ENCODE results near the gene ARHGAP21. TPM values are rescaled to one million over a fixed set of nuclear protein-coding genes. Genes with fewer than 3 reads are reported as not detected.

ARHGAP21 gene
- total RNA-seq, 1 donor from 2014 or later, result 69.7 TPM

DNA sequence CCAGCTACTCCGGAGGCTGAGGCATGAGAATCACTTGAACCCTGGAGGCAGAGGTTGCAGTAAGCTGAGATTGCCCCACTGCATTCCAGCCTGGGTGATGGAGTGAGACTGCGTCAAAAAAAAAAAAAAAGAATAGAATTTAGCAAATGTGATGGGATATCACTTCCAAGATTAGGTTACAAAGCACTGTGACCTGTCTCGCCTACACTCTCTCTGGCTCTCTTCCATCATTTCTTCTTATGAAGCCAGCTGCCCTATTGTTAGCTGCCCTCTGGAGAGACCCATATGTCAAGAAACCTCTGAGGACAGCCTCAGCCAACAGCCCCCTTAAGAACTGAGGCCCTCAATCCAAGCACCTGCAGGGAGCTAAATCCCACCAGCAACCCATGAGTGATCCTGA, 28.2 kb downstream of the ARHGAP21 start:
- Mint-ChIP-seq H3K4me1 (ENCODE audit: unreplicated experiment) (peaks cover 25% of the 10 kb centered on the region), H3K9me3 (no peaks in the 10 kb centered on the region), H3K4me3 (no peak overlapping the region), H3K36me3 (peaks cover 7% of the 10 kb centered on the region), H3K27me3 (no peaks in the 10 kb centered on the region), H3K27ac (peak overlapping the region; percentile 66)
- DNase-seq (ENCODE audit: extremely low spot score, unreplicated experiment), result no peak
- TF ChIP-seq, protein P1, sequence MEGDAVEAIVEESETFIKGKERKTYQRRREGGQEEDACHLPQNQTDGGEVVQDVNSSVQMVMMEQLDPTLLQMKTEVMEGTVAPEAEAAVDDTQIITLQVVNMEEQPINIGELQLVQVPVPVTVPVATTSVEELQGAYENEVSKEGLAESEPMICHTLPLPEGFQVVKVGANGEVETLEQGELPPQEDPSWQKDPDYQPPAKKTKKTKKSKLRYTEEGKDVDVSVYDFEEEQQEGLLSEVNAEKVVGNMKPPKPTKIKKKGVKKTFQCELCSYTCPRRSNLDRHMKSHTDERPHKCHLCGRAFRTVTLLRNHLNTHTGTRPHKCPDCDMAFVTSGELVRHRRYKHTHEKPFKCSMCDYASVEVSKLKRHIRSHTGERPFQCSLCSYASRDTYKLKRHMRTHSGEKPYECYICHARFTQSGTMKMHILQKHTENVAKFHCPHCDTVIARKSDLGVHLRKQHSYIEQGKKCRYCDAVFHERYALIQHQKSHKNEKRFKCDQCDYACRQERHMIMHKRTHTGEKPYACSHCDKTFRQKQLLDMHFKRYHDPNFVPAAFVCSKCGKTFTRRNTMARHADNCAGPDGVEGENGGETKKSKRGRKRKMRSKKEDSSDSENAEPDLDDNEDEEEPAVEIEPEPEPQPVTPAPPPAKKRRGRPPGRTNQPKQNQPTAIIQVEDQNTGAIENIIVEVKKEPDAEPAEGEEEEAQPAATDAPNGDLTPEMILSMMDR (conservative IDR thresholded peaks at IDR 0.05), result no peak

DNA sequence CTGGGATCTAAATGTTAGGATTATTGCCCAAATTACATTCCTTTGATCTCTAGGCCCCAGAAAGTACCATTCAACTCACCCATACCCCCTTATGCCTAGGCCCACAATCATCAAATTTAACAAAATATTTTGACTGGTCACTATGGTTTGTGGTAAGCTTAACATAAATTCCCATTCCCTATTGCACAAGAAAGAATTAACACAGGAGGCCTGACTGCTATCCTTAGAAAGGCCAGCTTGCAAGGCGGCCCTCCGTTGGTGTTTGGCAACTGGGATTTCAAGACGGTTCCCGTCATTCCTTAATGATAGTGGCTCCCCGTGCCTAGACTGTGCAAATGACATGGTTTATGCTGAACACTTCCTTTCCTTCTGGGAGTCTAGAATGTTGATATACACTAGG, 29.6 kb downstream of the ARHGAP21 start:
- Mint-ChIP-seq H3K4me1 (ENCODE audit: unreplicated experiment) (peaks cover 25% of the 10 kb centered on the region), H3K27me3 (no peaks in the 10 kb centered on the region), H3K36me3 (peaks cover 4% of the 10 kb centered on the region), H3K27ac (no peak overlapping the region), H3K4me3 (no peak overlapping the region), H3K9me3 (no peaks in the 10 kb centered on the region)
- TF ChIP-seq, protein P1 (conservative IDR thresholded peaks at IDR 0.05), result no peak
- DNase-seq (ENCODE audit: extremely low spot score, unreplicated experiment), result no peak

DNA sequence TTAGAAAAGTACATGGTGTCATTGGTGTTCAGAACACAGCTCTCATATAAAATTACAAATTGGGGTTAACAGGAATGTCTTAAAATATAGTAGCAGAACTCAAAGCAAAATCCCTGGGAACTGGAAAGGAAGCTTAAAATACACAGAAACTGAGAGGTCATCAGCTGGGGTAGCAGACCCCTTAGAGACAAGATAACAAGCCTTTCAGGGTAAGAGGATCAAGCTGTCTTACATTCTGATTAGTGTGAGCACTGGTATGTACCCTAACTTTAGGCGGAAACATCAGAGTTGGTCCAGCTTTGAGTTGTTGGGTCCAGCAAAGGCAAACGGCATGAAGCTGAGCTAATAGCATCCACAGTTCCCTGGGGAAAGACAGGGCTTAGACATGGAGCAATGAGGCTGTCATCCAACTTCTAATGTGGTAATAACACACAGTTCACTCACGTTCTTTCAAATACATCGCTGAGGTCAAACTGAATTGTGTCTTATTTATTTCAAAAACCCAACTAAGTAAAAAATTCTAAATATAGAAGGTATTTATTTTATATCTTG, 32.6 kb downstream of the ARHGAP21 start:
- H3K27me3 Mint-ChIP-seq, result no peaks in the 10 kb centered on the region
- no peak for DNase-seq (ENCODE audit: extremely low spot score, unreplicated experiment)
- H3K36me3 Mint-ChIP-seq, result no peaks in the 10 kb centered on the region
- TF ChIP-seq, protein P1 (conservative IDR thresholded peaks at IDR 0.05), result no peak
- H3K4me1 Mint-ChIP-seq (ENCODE audit: unreplicated experiment), result peaks cover 5% of the 10 kb centered on the region
- H3K4me3 Mint-ChIP-seq, result no peak overlapping the region
- no peaks in the 10 kb centered on the region for H3K9me3 Mint-ChIP-seq
- H3K27ac Mint-ChIP-seq, result no peak overlapping the region

DNA sequence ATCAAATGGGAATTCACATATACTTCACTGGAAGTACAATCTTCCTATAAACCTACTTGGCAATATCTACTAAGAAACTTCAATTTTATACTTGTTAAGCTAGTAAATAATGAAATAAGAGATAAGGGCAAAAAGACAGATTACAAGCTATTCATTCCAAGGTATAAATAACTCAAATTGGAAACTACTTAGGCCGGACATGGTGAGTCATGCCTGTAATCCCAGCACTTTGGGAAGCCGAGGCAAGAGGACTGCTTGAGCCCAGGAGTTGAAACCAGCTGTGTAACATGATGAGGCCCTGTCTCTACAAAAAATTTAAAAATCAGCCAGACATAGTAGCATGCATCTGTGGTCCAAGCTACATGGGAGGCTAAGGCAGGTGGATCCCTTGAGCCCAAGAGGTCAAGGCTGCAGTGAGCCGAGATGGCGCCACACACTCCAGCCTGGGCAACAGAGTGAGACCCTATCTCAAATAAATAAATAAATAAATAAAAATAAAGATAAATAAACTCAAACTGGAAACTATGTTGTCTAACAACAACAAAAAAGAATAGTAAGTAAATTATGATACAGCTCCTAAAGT, 37.6 kb downstream of the ARHGAP21 start:
- H3K36me3 Mint-ChIP-seq, result no peaks in the 10 kb centered on the region
- TF ChIP-seq, protein P1 (conservative IDR thresholded peaks at IDR 0.05), result no peak
- H3K27me3 Mint-ChIP-seq, result no peaks in the 10 kb centered on the region
- DNase-seq (ENCODE audit: extremely low spot score, unreplicated experiment), result no peak
- no peak overlapping the region for H3K27ac Mint-ChIP-seq
- peaks cover 6% of the 10 kb centered on the region for H3K4me1 Mint-ChIP-seq (ENCODE audit: unreplicated experiment)
- no peaks in the 10 kb centered on the region for H3K9me3 Mint-ChIP-seq
- no peak overlapping the region for H3K4me3 Mint-ChIP-seq

DNA sequence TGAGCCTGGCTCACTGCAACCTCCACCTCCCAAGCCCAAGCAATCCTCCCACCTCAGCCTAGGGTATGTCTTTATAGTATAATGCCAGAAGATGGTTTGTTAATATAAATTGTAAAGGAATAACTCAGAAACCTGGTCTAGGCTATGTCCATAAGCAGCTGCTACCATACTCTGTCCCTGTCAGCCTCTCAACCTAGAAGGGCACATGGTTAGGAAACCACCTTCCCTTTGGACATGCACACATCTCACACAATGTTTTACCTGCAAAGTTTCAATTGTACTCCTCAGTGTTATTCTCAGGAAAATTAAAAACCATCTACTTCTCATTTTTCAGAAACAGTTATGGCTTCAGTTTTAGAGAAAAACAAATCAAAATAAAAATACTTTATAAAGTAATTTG, 40.1 kb downstream of the ARHGAP21 start:
- H3K27me3 Mint-ChIP-seq, result no peaks in the 10 kb centered on the region
- H3K4me3 Mint-ChIP-seq, result no peak overlapping the region
- peaks cover 10% of the 10 kb centered on the region for H3K4me1 Mint-ChIP-seq (ENCODE audit: unreplicated experiment)
- H3K27ac Mint-ChIP-seq, result no peak overlapping the region
- no peaks in the 10 kb centered on the region for H3K9me3 Mint-ChIP-seq
- DNase-seq (ENCODE audit: extremely low spot score, unreplicated experiment), result no peak
- H3K36me3 Mint-ChIP-seq, result no peaks in the 10 kb centered on the region
- TF ChIP-seq, protein P1 (conservative IDR thresholded peaks at IDR 0.05), result no peak
